Measurements from ENCODE around the gene TCTN1.

Gene TCTN1

GRCh38 chr12:110578694-110579534 lies 35.0 kb upstream of the TCTN1 start:
- Histone ChIP-seq H3K27ac (ENCODE audit: low read length) (no peak overlapping the region), H2AFZ (ENCODE audit: low read length) (no peak overlapping the region), H3K36me3 (replicated peaks; ENCODE audit: insufficient read depth, low read length) (no peaks in the 10 kb centered on the region), H3K9me3 (replicated peaks; ENCODE audit: insufficient read depth, low read length) (no peaks in the 10 kb centered on the region), H3K79me2 (ENCODE audit: low read length) (peaks cover 88% of the 10 kb centered on the region), H3K9me2 (replicated peaks; ENCODE audit: insufficient read depth, low read length) (no peaks in the 10 kb centered on the region), H4K20me1 (ENCODE audit: insufficient read depth, low read length) (no peaks in the 10 kb centered on the region), H3K27me3 (replicated peaks; ENCODE audit: insufficient read depth, low read length) (no peaks in the 10 kb centered on the region), H3K4me3 (ENCODE audit: low read length) (no peak overlapping the region), H3K4me1 (ENCODE audit: low read length) (0 out of 2 replicates have a peak, but pooled peaks cover 8% of the 10 kb centered on the region), H3K4me2 (ENCODE audit: low read depth, low read length) (no peak overlapping the region), H3F3A (ENCODE audit: insufficient read depth, low read length) (no peaks in the 10 kb centered on the region), H3K9ac (ENCODE audit: low read length) (no peak overlapping the region)
- TF ChIP-seq EZH2 (optimal IDR thresholded peaks at IDR 0.05; ENCODE audit: low read depth, low read length), result no peak
- TF ChIP-seq CTCF (IDR thresholded peaks at IDR 0.05; ENCODE audit: low read length), result no peak
- no peak for DNase-seq

DNA sequence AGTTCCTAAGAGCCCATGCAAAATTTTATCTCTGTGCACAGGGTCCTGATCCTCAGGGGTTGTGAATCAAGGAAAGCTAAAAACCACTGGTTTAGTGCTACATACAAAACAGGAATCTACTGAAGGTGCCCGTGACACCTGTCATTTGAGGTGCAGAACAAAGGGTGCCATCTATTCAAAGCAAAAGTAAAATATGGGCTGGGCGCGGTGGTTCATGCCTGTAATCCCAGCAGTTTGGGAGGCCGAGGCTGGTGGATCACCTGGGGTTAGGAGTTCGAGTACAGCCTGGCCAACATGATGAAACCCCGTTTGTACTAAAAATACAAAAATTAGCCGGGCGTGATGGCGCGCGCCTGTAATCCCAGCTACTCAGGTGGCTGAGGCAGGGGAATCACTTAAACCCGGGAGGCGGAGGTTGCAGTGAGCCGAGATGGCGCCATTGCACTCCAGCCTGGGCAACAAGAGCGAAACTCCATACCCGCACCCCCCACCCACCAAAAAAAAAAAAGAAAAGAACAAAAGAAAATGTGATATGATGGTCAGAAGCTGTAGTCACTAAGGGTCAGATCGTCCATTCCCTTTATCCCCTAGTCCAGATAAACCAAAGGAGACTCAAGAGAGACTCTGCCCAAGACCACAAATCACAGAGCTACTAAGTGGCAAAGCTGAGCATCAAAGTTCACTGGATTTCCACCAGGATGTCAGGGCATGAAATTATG lies 34.2 kb upstream of the TCTN1 start:
- H3K4me3 ChIP-seq (ENCODE audit: low read length), result no peak overlapping the region
- no peaks in the 10 kb centered on the region for H4K20me1 ChIP-seq (ENCODE audit: insufficient read depth, low read length)

DNA sequence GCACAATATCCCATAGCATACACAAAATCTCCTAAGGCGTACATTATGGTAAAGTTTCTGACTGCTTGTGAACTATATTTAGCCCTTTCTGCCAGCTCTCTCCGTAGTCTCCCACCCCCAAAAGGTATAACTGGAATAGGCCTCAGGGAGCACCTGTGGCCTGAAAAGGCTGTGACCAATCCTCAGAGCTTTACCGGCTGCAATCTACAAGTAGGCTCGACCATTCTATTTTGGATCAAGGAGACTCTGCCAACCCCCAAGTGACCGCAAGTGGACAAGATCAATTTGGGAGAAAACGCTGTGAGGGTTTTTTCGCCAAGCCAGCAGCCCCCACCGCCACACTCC lies 32.0 kb upstream of the TCTN1 start:
- no peaks in the 10 kb centered on the region for H4K20me1 ChIP-seq (ENCODE audit: insufficient read depth, low read length)
- peak overlapping the region; percentile 57; the same call in 1 of the 2 replicates for H3K27ac ChIP-seq (ENCODE audit: low read length)
- no peaks in the 10 kb centered on the region for H3K9me3 ChIP-seq (replicated peaks; ENCODE audit: insufficient read depth, low read length)
- TF ChIP-seq EZH2 (optimal IDR thresholded peaks at IDR 0.05; ENCODE audit: low read depth, low read length) (no peak), CTCF (IDR thresholded peaks at IDR 0.05; ENCODE audit: low read length) (no peak), EZH2phosphoT487 (IDR thresholded peaks at IDR 0.05; ENCODE audit: low read length) (no peak)
- no peaks in the 10 kb centered on the region for H3K9me2 ChIP-seq (replicated peaks; ENCODE audit: insufficient read depth, low read length)
- H3F3A ChIP-seq (ENCODE audit: insufficient read depth, low read length), result no peaks in the 10 kb centered on the region
- peak overlapping the region; percentile 80 for H3K4me3 ChIP-seq (ENCODE audit: low read length)
- no peak for DNase-seq
- peak overlapping the region; percentile 77; the same call in 1 of the 2 replicates for H3K9ac ChIP-seq (ENCODE audit: low read length)
- peaks cover 59% of the 10 kb centered on the region for H3K79me2 ChIP-seq (ENCODE audit: low read length)
- no peaks in the 10 kb centered on the region for H3K27me3 ChIP-seq (replicated peaks; ENCODE audit: insufficient read depth, low read length)
- H3K36me3 ChIP-seq (replicated peaks; ENCODE audit: insufficient read depth, low read length), result no peaks in the 10 kb centered on the region
- peak overlapping the region; percentile 77 for H3K4me2 ChIP-seq (ENCODE audit: low read depth, low read length)
- H3K4me1 ChIP-seq (ENCODE audit: low read length), result 0 out of 2 replicates have a peak, but pooled peaks cover 8% of the 10 kb centered on the region
- H2AFZ ChIP-seq (ENCODE audit: low read length), result no peak overlapping the region; the same call in 1 of the 2 replicates

More for the DNA sequence above, 34.2 kb upstream of the TCTN1 start:
- no peak overlapping the region for H3K27ac ChIP-seq (ENCODE audit: low read length)
- H3F3A ChIP-seq (ENCODE audit: insufficient read depth, low read length), result no peaks in the 10 kb centered on the region
- H3K4me2 ChIP-seq (ENCODE audit: low read depth, low read length), result no peak overlapping the region
- TF ChIP-seq EZH2 (optimal IDR thresholded peaks at IDR 0.05; ENCODE audit: low read depth, low read length) (no peak), CTCF (IDR thresholded peaks at IDR 0.05; ENCODE audit: low read length) (no peak), EZH2phosphoT487 (IDR thresholded peaks at IDR 0.05; ENCODE audit: low read length) (no peak)
- H3K27me3 ChIP-seq (replicated peaks; ENCODE audit: insufficient read depth, low read length), result no peaks in the 10 kb centered on the region
- 0 out of 2 replicates have a peak, but pooled peaks cover 8% of the 10 kb centered on the region for H3K4me1 ChIP-seq (ENCODE audit: low read length)
- H2AFZ ChIP-seq (ENCODE audit: low read length), result no peak overlapping the region
- DNase-seq, result no peak
- no peaks in the 10 kb centered on the region for H3K9me2 ChIP-seq (replicated peaks; ENCODE audit: insufficient read depth, low read length)
- peaks cover 81% of the 10 kb centered on the region for H3K79me2 ChIP-seq (ENCODE audit: low read length)
- H3K9ac ChIP-seq (ENCODE audit: low read length), result no peak overlapping the region
- no peaks in the 10 kb centered on the region for H3K9me3 ChIP-seq (replicated peaks; ENCODE audit: insufficient read depth, low read length)
- no peaks in the 10 kb centered on the region for H3K36me3 ChIP-seq (replicated peaks; ENCODE audit: insufficient read depth, low read length)

All from MM.1S (cell line).